Measurements from ENCODE around the gene NFE2L3.
A peak's percentile ranks its signal among the peaks of the same experiment; 100 is the strongest.
"Not testable (repeated sequence)": the region's sequence is repeated elsewhere in the genome, so short reads cannot be mapped to it uniquely, and the experiment has no call there.

NFE2L3 gene

DNA sequence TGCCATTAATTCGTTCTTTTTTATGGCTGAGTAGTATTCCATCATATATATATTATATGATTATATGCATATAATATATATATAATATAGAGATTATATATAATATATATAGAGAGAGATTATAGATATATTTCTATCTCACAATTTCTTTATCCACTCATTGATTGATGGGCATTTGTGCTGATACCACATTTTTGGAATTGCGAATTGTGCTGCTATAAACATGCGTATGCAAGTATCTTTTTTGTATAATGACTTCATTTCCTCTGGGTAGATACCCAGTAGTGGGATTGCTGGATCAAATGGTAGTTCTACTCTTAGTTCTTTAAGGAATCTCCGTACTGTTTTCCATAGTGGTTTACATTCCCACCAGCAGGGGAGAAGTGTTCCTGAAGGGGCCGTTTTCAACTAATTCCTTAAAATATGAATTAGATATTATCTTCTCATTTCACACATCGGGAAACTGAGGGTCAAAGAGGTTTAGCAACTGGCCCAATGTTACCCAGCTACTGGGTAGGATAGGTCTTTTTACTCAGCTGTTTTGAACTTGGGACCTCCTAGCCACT is 16.5 kb downstream of the NFE2L3 start:
- H3K4me3 Mint-ChIP-seq = no peak overlapping the region
- peaks cover 9% of the 10 kb centered on the region for H3K4me1 Mint-ChIP-seq
- H3K36me3 Mint-ChIP-seq = peaks cover 8% of the 10 kb centered on the region
- no peak for ATAC-seq (ENCODE audit: low read depth)
- no peaks in the 10 kb centered on the region for H3K9me3 Mint-ChIP-seq
- DNase-seq (ENCODE audit: low spot score in 2 of 2) = no peak
- H3K27ac Mint-ChIP-seq = no peak overlapping the region
- H3K27me3 Mint-ChIP-seq = no peaks in the 10 kb centered on the region

DNA sequence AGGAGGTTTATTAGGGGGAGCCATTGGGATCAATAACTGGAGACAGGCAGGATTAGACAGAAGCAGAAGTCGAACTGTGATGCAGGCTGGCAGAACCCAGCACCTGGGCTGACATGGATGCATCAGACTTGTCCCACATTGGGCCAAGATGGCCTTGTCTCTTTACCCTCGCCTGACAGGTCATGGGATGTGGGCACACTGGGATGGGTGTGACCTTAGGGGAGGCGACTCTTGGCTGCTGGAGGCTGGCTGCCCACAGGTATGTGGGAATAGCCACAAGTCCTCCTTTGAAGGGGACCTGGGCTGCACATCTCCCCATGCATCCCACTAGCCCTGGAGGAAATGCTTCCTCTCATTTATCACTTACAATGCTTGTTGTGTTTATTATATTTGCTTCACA is 17.3 kb downstream of the NFE2L3 start:
- ATAC-seq (ENCODE audit: low read depth) (no peak), DNase-seq (ENCODE audit: low spot score in 2 of 2) (no peak)
- Mint-ChIP-seq H3K9me3 (no peaks in the 10 kb centered on the region), H3K36me3 (peaks cover 13% of the 10 kb centered on the region), H3K4me3 (no peak overlapping the region), H3K27me3 (no peaks in the 10 kb centered on the region), H3K4me1 (peaks cover 11% of the 10 kb centered on the region), H3K27ac (no peak overlapping the region)

DNA sequence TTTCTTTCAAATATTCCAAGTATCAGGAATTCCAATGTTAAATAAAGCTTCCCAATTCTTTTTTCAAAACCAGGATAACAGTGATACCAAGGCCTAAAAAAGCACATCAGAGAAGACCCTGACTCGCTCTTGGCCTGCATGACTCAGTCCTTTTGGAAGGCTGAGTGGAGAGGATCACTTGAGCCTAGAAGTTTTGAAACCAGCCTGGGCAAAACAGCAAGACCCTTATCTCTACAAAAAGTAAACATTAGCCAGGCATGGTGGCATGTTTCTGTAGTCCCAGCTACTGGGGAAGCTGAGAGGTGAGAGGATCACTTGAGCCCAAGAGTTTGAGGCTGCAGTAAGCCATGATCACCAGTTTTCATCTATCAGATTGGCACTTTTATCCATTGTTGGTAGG is 18.7 kb downstream of the NFE2L3 start:
- Mint-ChIP-seq H3K27ac (no peak overlapping the region), H3K9me3 (no peaks in the 10 kb centered on the region)

DNA sequence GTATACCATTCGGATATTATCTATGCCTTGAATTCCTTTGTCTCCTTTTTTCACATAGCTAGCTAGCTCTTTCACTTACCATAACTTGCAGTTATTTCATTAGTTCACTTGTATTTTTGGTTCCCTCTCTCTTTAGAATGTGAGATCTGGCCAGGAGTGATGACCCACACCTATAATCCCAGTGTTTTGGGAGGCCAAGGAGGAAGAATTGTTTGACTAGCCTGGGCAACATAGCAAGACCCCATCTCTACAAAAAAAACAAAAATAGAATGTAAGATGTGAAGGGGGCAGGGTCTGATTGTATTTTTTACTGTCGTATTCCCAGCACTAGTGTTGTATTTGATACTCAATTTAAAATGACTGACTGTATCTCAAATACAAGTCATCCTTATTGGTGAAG is 19.6 kb downstream of the NFE2L3 start:
- ATAC-seq (ENCODE audit: low read depth) (no peak), DNase-seq (ENCODE audit: low spot score in 2 of 2) (no peak)
- H3K4me3 Mint-ChIP-seq = no peak overlapping the region
- H3K27ac Mint-ChIP-seq = no peak overlapping the region
- no peaks in the 10 kb centered on the region for H3K9me3 Mint-ChIP-seq
- H3K36me3 Mint-ChIP-seq = peaks cover 13% of the 10 kb centered on the region
- no peaks in the 10 kb centered on the region for H3K27me3 Mint-ChIP-seq
- peaks cover 8% of the 10 kb centered on the region for H3K4me1 Mint-ChIP-seq

More for the DNA sequence above, 18.7 kb downstream of the NFE2L3 start:
- DNase-seq (ENCODE audit: low spot score in 2 of 2) (no peak), ATAC-seq (ENCODE audit: low read depth) (no peak)
- H3K36me3 Mint-ChIP-seq = peaks cover 13% of the 10 kb centered on the region
- no peak overlapping the region for H3K4me3 Mint-ChIP-seq
- no peaks in the 10 kb centered on the region for H3K27me3 Mint-ChIP-seq
- H3K4me1 Mint-ChIP-seq = peaks cover 11% of the 10 kb centered on the region

DNA sequence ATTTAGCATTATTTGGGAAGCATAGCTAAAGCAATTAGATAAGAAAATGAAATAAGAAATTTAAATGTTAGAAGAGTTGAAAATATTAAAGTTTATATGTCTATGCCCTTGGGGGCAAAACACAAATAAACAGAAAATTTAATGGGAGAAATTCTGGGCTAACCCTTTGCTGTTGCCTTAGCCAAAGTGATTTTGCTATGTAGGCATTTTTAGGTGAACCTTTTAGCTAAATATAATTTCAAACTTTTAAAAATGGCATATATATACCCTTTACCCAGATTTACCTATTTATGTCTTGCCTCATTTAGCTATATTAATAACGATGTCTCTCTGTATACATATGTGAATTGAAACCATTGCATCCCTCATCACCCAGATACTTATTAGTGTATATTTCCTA is 20.1 kb downstream of the NFE2L3 start:
- H3K27me3 Mint-ChIP-seq = no peaks in the 10 kb centered on the region
- DNase-seq (ENCODE audit: low spot score in 2 of 2) (no peak), ATAC-seq (ENCODE audit: low read depth) (no peak)
- peaks cover 4% of the 10 kb centered on the region for H3K4me1 Mint-ChIP-seq
- H3K4me3 Mint-ChIP-seq = no peak overlapping the region
- H3K27ac Mint-ChIP-seq = no peak overlapping the region
- H3K36me3 Mint-ChIP-seq = peaks cover 13% of the 10 kb centered on the region
- no peaks in the 10 kb centered on the region for H3K9me3 Mint-ChIP-seq

DNA sequence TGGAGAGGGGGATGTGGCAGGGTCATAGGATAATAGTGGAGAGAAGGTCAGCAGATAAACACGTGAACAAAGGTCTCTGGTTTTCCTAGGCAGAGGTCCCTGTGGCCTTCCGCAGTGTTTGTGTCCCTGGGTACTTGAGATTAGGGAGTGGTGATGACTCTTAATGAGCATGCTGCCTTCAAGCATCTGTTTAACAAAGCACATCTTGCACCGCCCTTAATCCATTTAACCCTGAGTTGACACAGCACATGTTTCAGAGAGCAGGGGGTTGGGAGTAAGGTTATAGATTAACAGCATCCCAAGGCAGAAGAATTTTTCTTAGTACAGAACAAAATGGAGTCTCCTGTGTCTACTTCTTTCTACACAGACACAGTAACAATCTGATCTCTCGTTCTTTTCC is 23.9 kb downstream of the NFE2L3 start:
- peaks cover 12% of the 10 kb centered on the region for H3K36me3 Mint-ChIP-seq
- not testable (repeated sequence) for H3K9me3 Mint-ChIP-seq; H3K4me1 Mint-ChIP-seq; ATAC-seq (ENCODE audit: low read depth); H3K27me3 Mint-ChIP-seq; H3K27ac Mint-ChIP-seq; H3K4me3 Mint-ChIP-seq; DNase-seq (ENCODE audit: low spot score in 2 of 2)

DNA sequence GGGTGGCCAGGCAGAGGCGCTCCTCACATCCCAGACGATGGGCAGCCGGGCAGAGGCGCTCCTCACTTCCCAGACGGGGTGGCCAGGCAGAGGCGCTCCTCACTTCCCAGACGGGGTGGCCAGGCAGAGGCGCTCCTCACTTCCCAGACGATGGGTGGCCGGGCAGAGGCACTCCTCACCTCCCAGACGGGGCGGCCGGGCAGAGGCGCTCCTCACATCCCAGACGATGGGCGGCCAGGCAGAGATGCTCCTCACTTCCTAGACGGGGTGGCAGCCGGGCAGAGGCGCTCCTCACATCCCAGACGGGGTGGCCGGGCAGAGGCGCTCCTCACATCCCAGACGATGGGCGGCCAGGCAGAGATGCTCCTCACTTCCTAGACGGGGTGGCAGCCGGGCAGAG is 24.7 kb downstream of the NFE2L3 start:
- ATAC-seq (ENCODE audit: low read depth); DNase-seq (ENCODE audit: low spot score in 2 of 2); H3K9me3 Mint-ChIP-seq; H3K36me3 Mint-ChIP-seq; H3K4me1 Mint-ChIP-seq; H3K27ac Mint-ChIP-seq; H3K4me3 Mint-ChIP-seq; H3K27me3 Mint-ChIP-seq: not testable (repeated sequence)

DNA sequence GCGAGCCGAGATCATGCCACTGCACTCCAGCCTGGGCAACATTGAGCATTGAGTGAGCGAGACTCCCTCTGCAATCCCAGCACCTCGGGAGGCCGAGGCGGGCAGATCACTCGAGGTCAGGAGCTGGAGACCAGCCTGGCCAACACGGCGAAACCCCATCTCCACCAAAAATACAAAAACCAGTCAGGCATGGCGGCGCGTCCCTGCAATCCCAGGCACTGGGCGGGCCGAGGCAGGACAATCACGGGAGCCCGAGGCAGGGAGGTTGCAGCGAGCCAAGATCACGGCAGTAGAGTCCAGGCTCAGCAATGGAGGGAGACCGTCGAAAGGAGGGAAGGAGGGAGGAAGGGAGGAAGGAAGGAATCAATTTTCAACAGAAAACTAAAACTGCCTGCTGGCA is 25.3 kb downstream of the NFE2L3 start:
- H3K27ac Mint-ChIP-seq; ATAC-seq (ENCODE audit: low read depth); H3K27me3 Mint-ChIP-seq; H3K36me3 Mint-ChIP-seq; H3K4me3 Mint-ChIP-seq; H3K4me1 Mint-ChIP-seq; H3K9me3 Mint-ChIP-seq; DNase-seq (ENCODE audit: low spot score in 2 of 2): not testable (repeated sequence)

DNA sequence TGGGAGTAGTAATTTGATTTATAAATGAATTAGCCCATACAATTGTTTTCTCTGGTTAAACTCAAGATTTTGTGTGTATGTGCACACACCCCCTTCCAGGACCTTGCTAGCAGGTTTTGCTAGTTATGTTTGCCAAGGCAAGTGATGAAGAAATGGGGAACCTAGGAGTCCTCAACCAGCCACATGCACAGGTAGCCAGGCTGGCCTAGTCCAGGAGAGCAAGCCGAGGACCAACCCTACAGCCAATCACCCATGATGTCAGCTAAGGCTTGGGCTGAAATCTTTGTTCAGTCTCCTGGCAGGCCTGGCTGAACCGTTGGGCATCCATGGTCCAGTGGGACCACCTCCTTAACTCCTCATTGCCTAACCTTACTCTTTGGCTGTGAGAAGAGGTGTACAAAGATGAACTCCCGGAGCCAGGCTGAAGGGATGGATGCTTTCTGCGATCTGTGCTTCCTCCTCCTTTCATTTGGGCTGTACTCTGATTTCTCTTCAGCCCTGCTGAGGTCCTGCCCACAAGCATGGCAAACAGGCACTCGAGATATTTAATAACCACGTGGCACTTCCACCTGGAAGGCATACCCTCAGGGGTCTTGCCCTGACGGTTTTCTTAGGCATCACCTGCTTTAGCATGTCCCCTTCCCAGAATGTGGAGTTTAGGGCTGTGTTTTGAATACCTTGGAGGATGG is 26.4 kb downstream of the NFE2L3 start:
- H3K36me3 Mint-ChIP-seq = peaks cover 6% of the 10 kb centered on the region
- H3K27me3 Mint-ChIP-seq = no peaks in the 10 kb centered on the region
- no peak overlapping the region for H3K27ac Mint-ChIP-seq
- H3K9me3 Mint-ChIP-seq = no peaks in the 10 kb centered on the region
- H3K4me3 Mint-ChIP-seq = no peak overlapping the region
- no peak for ATAC-seq (ENCODE audit: low read depth)
- DNase-seq (ENCODE audit: low spot score in 2 of 2) = no peak
- peaks cover 9% of the 10 kb centered on the region for H3K4me1 Mint-ChIP-seq

DNA sequence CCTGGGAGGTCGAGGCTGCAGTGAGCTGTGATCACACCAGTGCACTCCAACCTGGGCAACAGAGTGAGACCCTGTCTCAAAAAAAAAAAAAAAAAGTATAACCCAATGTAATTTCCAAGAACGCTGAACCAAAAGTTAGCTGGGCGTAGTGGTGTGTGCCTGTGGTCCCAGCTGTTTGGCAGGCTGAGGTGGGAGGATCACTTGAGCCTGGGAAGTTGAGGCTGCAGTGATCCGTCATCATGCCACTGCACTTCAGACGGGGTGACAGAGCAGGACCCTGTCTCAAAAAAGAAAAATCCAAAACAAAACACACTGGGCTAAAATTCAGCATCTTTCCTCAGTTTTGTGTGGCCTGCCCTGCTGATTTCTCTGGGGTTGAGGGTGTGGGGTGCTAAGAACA is 27.4 kb downstream of the NFE2L3 start:
- H3K36me3 Mint-ChIP-seq = no peaks in the 10 kb centered on the region
- H3K4me3 Mint-ChIP-seq = no peak overlapping the region
- H3K27ac Mint-ChIP-seq = no peak overlapping the region
- H3K4me1 Mint-ChIP-seq = peaks cover 12% of the 10 kb centered on the region
- H3K27me3 Mint-ChIP-seq = no peaks in the 10 kb centered on the region
- ATAC-seq (ENCODE audit: low read depth) (no peak), DNase-seq (ENCODE audit: low spot score in 2 of 2) (no peak)
- no peaks in the 10 kb centered on the region for H3K9me3 Mint-ChIP-seq

DNA sequence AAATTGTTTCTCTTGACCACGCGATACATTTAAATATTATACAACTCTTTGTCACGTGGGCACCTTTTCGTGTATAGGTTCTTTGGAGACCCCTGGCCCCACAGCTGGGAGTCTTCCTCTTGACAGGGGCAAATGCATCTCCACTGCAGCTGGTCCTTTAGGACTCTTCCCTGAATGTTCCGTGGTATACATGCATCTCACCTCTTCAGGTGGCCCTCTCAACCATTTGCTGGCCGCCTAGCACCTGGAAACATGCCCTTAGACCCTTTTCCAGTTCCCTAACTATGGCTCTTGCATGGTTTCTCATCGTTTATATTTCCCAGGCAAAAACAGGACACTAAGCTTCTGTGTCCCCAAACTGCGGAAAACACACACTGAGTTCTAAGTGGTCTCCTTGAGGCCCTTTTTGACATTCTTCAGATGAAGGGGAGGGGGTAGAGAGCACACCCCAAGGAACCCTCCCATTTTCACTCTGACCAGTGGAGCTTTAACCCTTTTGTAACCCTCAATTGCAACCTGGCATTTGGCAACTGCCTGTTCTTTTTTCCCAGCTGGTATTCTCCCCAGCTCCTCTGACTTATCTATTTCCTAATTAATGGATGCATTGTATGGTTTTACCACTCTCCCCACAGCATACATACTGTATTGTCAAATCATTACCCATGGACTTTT is 28.0 kb downstream of the NFE2L3 start:
- H3K36me3 Mint-ChIP-seq = no peaks in the 10 kb centered on the region
- no peaks in the 10 kb centered on the region for H3K9me3 Mint-ChIP-seq
- no peak overlapping the region for H3K4me3 Mint-ChIP-seq
- no peaks in the 10 kb centered on the region for H3K27me3 Mint-ChIP-seq
- DNase-seq (ENCODE audit: low spot score in 2 of 2) (no peak), ATAC-seq (ENCODE audit: low read depth) (no peak)
- H3K27ac Mint-ChIP-seq = no peak overlapping the region
- H3K4me1 Mint-ChIP-seq = peaks cover 17% of the 10 kb centered on the region

DNA sequence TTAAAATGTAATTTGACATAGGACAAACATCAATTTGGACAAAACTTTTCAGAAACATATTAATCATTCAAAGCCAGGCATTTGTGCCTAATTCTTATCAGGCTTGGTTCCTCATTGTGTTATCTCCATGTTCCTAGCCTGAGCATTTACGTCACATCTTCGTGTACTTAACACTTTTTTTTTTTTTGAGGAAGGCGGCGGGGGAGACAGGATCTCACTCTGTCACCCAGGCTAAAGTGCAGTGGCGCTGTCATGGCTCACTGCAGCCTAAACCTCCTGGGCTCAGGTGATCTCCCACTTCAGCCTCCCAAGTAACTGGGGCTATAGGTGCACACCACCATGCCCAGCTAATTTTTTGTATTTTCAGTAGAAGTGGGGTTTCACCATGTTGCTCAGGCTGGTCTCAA is 28.8 kb downstream of the NFE2L3 start:
- Mint-ChIP-seq H3K9me3 (no peaks in the 10 kb centered on the region), H3K4me1 (peaks cover 26% of the 10 kb centered on the region), H3K27me3 (no peaks in the 10 kb centered on the region), H3K4me3 (no peak overlapping the region), H3K36me3 (no peaks in the 10 kb centered on the region), H3K27ac (no peak overlapping the region)
- no peak for DNase-seq (ENCODE audit: low spot score in 2 of 2)
- ATAC-seq (ENCODE audit: low read depth) = no peak

DNA sequence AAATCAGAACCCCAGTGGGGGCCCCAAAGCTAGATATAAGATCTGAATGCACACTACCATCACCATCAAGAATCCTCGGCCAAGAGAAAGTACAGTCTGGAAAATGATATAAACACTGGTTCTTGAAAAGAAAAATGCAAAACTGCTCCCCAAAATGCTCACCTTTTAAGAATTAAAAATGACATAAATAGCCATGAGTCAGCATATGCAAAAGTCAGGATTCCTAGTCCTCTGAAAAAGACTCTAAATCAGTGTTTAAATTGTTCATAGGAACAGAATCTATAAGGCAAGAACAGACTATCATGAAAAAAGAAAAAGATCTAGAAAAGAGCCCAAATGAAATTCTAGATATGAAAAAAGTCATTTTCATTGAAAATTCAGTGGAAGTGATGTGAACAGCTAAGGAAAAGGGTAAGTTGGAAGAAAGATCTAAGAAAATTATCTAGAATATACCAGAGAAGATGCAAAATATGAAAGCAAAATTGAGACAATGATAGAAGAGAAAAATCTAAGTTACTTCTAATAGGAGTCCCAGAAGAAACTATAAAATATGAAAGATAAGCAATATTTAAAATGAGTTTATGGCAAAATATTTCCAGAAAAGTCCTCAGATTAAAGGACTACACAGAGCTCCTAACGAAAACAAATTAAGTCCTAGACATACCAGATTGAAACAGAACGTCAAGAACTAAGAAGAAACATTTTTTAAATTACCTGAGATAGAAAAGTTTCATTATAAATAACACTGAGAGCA is 29.7 kb downstream of the NFE2L3 start:
- Mint-ChIP-seq H3K36me3 (peaks cover 3% of the 10 kb centered on the region), H3K9me3 (no peaks in the 10 kb centered on the region), H3K4me1 (peaks cover 31% of the 10 kb centered on the region), H3K4me3 (no peak overlapping the region), H3K27ac (peak overlapping the region; percentile 3), H3K27me3 (no peaks in the 10 kb centered on the region)
- no peak for ATAC-seq (ENCODE audit: low read depth)
- no peak for DNase-seq (ENCODE audit: low spot score in 2 of 2)

DNA sequence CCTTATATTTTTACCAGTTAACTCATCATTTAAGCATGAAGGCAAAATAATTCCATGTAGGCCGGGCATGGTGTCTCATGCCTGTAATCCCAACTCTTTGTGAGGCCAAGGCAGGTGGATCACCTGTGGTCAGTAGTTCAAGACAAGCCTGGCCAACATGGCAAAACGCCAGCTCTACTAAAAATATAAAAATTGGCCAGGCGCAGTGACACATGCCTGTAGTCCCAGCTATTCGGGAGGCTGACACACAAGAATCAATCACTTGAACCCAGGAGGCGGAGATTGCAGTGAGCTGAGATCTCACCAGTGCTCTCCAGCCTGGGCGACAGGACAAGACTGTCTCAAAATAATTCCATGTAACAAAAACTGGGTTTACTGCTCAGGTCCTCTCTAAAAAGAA is 30.3 kb downstream of the NFE2L3 start:
- ATAC-seq (ENCODE audit: low read depth) (no peak), DNase-seq (ENCODE audit: low spot score in 2 of 2) (no peak)
- Mint-ChIP-seq H3K4me1 (peaks cover 33% of the 10 kb centered on the region), H3K9me3 (no peaks in the 10 kb centered on the region), H3K27me3 (no peaks in the 10 kb centered on the region), H3K36me3 (peaks cover 3% of the 10 kb centered on the region), H3K27ac (no peak overlapping the region), H3K4me3 (no peak overlapping the region)
